Osteoblast (primary cell): ENCODE data around the gene DIAPH3. TPM values are rescaled to one million over a fixed set of nuclear protein-coding genes. Genes with fewer than 3 reads are reported as not detected.

Source experiments
- DNase-seq: peaks from one replicate; pipeline ENCODE4 v3.0.0; 2011; ENCODE audit warnings: low spot score, mixed read lengths; ENCODE audit not compliant: insufficient read length; ENCODE audit errors: missing footprints
- H2AFZ ChIP-seq: 2 replicates; pipeline ENCODE4 v1.6.0; 2011; ENCODE audit warnings: mild to moderate bottlenecking, low read length
- H3K27ac ChIP-seq: 2 replicates; pipeline ENCODE4 v1.5.1; 2011; ENCODE audit warnings: mild to moderate bottlenecking, low read depth, low read length, moderate library complexity
- H3K27me3 ChIP-seq: 2 replicates; pipeline ENCODE4 v1.6.0; 2012; ENCODE audit warnings: mild to moderate bottlenecking, control low read depth, inconsistent platforms, low read length, moderate library complexity; ENCODE audit not compliant: insufficient read depth
- H3K36me3 ChIP-seq: 2 replicates; pipeline ENCODE4 v1.5.1; 2011; ENCODE audit warnings: mild to moderate bottlenecking, low read length, control low read depth, moderate library complexity; ENCODE audit not compliant: insufficient read depth
- H3K4me1 ChIP-seq: 2 replicates; pipeline ENCODE4 v1.5.1; 2011; ENCODE audit warnings: mild to moderate bottlenecking, low read length, control low read depth, moderate library complexity; ENCODE audit not compliant: insufficient read depth
- H3K4me2 ChIP-seq: 2 replicates; pipeline ENCODE4 v1.6.0; 2011; ENCODE audit warnings: mild to moderate bottlenecking, low read length; ENCODE audit not compliant: insufficient read depth
- H3K4me3 ChIP-seq: fragments of 200-600 bp; sonication (generic); 3 replicates; pipeline ENCODE4 v1.5.1; 2012; ENCODE audit warnings: mild to moderate bottlenecking, low read length, inconsistent platforms; ENCODE audit not compliant: insufficient read depth
- H3K79me2 ChIP-seq: 2 replicates; pipeline ENCODE4 v1.6.0; 2012; ENCODE audit warnings: mild to moderate bottlenecking, low read length, control low read depth, inconsistent platforms; ENCODE audit not compliant: insufficient read depth
- H3K9me3 ChIP-seq: 2 replicates; pipeline ENCODE4 v1.5.1; 2011; ENCODE audit warnings: low read depth, low read length, control low read depth
- H4K20me1 ChIP-seq: 2 replicates; pipeline ENCODE4 v1.6.0; 2012; ENCODE audit warnings: mild to moderate bottlenecking, low read length, control low read depth; ENCODE audit not compliant: insufficient read depth
- CTCF ChIP-seq: IDR thresholded peaks from 2 replicates; pipeline ENCODE4 v1.5.1; 2011; ENCODE audit warnings: mild to moderate bottlenecking, low read depth, low read length, moderate library complexity; ENCODE audit errors: extremely low read depth
- total RNA-seq: library from RNA; depleted of rRNA; stranded (reverse); fragments of >200 nt; gene quantifications from 2 replicates; pipeline ENCODE4 v1.2.3, GENCODE V29; 2012

The DIAPH3 gene
- total RNA-seq, 1 donor = 8.3 TPM

- H3K79me2 ChIP-seq = no peaks in the 10 kb centered on the region
- no peaks in the 10 kb centered on the region for H4K20me1 ChIP-seq
- peaks cover 2% of the 10 kb centered on the region for H3K4me1 ChIP-seq
- H3K27me3 ChIP-seq = no peaks in the 10 kb centered on the region
- H3K36me3 ChIP-seq = no peaks in the 10 kb centered on the region
- no peaks in the 10 kb centered on the region for H3K9me3 ChIP-seq
- H3K4me3 ChIP-seq = no peak overlapping the region
- DNase-seq = no peak
- TF ChIP-seq CTCF = no peak
- H3K27ac ChIP-seq = no peak overlapping the region
- H2AFZ ChIP-seq = no peak overlapping the region
- H3K4me2 ChIP-seq = no peak overlapping the region
These were observed 334.0 kb downstream of the DIAPH3 start for GRCh38 chr13:59829690-59830089.

- no peak overlapping the region for H2AFZ ChIP-seq
- no peak overlapping the region for H3K4me3 ChIP-seq
- H4K20me1 ChIP-seq = no peaks in the 10 kb centered on the region
- H3K4me2 ChIP-seq = peak overlapping the region; percentile 32
- no peaks in the 10 kb centered on the region for H3K27me3 ChIP-seq
- no peak for TF ChIP-seq CTCF
- H3K79me2 ChIP-seq = no peaks in the 10 kb centered on the region
- H3K9me3 ChIP-seq = no peaks in the 10 kb centered on the region
- DNase-seq = no peak
- H3K4me1 ChIP-seq = peaks cover 14% of the 10 kb centered on the region
- H3K36me3 ChIP-seq = no peaks in the 10 kb centered on the region
- H3K27ac ChIP-seq = peak overlapping the region; percentile 22
These were observed 340.2 kb downstream of the DIAPH3 start for GRCh38 chr13:59823486-59823885.

- TF ChIP-seq CTCF = no peak
- Histone ChIP-seq H3K9me3 (no peaks in the 10 kb centered on the region), H2AFZ (no peak overlapping the region), H3K79me2 (no peaks in the 10 kb centered on the region), H3K27ac (no peak overlapping the region), H3K4me1 (no peaks in the 10 kb centered on the region), H3K4me3 (no peak overlapping the region), H3K27me3 (no peaks in the 10 kb centered on the region), H3K4me2 (peak overlapping the region; percentile 26), H3K36me3 (no peaks in the 10 kb centered on the region), H4K20me1 (no peaks in the 10 kb centered on the region)
- DNase-seq = no peak
These were observed 354.2 kb downstream of the DIAPH3 start for GRCh38 chr13:59809564-59809963.

GRCh38 chr13:59806801-59807200 is 356.9 kb downstream of the DIAPH3 start:
- no peak overlapping the region for H3K4me3 ChIP-seq
- H3K4me1 ChIP-seq = no peaks in the 10 kb centered on the region
- TF ChIP-seq CTCF = no peak
- DNase-seq = no peak
- no peak overlapping the region for H3K4me2 ChIP-seq
- no peaks in the 10 kb centered on the region for H3K79me2 ChIP-seq
- H2AFZ ChIP-seq = no peak overlapping the region
- H3K27me3 ChIP-seq = no peaks in the 10 kb centered on the region
- no peaks in the 10 kb centered on the region for H3K36me3 ChIP-seq
- no peaks in the 10 kb centered on the region for H4K20me1 ChIP-seq
- no peak overlapping the region for H3K27ac ChIP-seq
- no peaks in the 10 kb centered on the region for H3K9me3 ChIP-seq
